Measurements from ENCODE around the gene MYH6. TPM values are rescaled to one million over a fixed set of nuclear protein-coding genes. Genes with fewer than 3 reads are reported as not detected.

Gene MYH6
- total RNA-seq, 1 experiment from 2014 or later = not detected

- H3K9ac ChIP-seq (ENCODE audit: low read length) = no peak overlapping the region
- H3K36me3 ChIP-seq (ENCODE audit: insufficient read depth, low read length) = no peaks in the 10 kb centered on the region
- no peaks in the 10 kb centered on the region for H3K9me3 ChIP-seq (ENCODE audit: low read length)
- no peaks in the 10 kb centered on the region for H3K79me2 ChIP-seq (ENCODE audit: low read length)
- no peak overlapping the region for H3K4me2 ChIP-seq (ENCODE audit: low read depth, low read length, poor library complexity, severe bottlenecking)
- H3K27ac ChIP-seq (ENCODE audit: low read length) = no peak overlapping the region
- H2AFZ ChIP-seq (ENCODE audit: low read length) = no peak overlapping the region
- H3K27me3 ChIP-seq (ENCODE audit: low read length) = no peaks in the 10 kb centered on the region
- no peaks in the 10 kb centered on the region for H3K4me1 ChIP-seq (ENCODE audit: low read length)
- no peaks in the 10 kb centered on the region for H3K9me2 ChIP-seq (replicated peaks; ENCODE audit: insufficient read depth, low read length)
- no peak overlapping the region for H3K4me3 ChIP-seq (ENCODE audit: low read length)
- H4K20me1 ChIP-seq (ENCODE audit: insufficient read depth, low read depth, low read length) = no peaks in the 10 kb centered on the region; the same call in 1 of the 2 replicates
- no peak for DNase-seq
Measured at GRCh38 chr14:23377198-23377550, 30.9 kb downstream of the MYH6 start.

GRCh38 chr14:23376482-23377197 is 31.4 kb downstream of the MYH6 start, which contains the start of gene CMTM5:
TSS of gene CMTM5 (plus strand) at chr14:23377046. CDS start at chr14:23377252, 206 bp downstream.
- no peaks in the 10 kb centered on the region for H3K9me3 ChIP-seq (ENCODE audit: low read length)
- H3K4me3 ChIP-seq (ENCODE audit: low read length) = no peak within 1 kb of the TSS
- H4K20me1 ChIP-seq (ENCODE audit: insufficient read depth, low read depth, low read length) = no peaks in the 10 kb centered on the region; the same call in 1 of the 2 replicates
- no peak within 1 kb of the TSS for H3K27ac ChIP-seq (ENCODE audit: low read length)
- no peak within 1 kb of the TSS for H3K9ac ChIP-seq (ENCODE audit: low read length)
- no peaks in the 10 kb centered on the region for H3K79me2 ChIP-seq (ENCODE audit: low read length)
- H3K4me1 ChIP-seq (ENCODE audit: low read length) = no peaks in the 10 kb centered on the region
- no peak within 1 kb of the TSS for H2AFZ ChIP-seq (ENCODE audit: low read length)
- DNase-seq = no peak
- no peaks in the 10 kb centered on the region for H3K36me3 ChIP-seq (ENCODE audit: insufficient read depth, low read length)
- no peaks in the 10 kb centered on the region for H3K27me3 ChIP-seq (ENCODE audit: low read length)
- no peak within 1 kb of the TSS for H3K4me2 ChIP-seq (ENCODE audit: low read depth, low read length, poor library complexity, severe bottlenecking)
- no peaks in the 10 kb centered on the region for H3K9me2 ChIP-seq (replicated peaks; ENCODE audit: insufficient read depth, low read length)

GRCh38 chr14:23375527-23376251 is 32.4 kb downstream of the MYH6 start:
- no peaks in the 10 kb centered on the region for H3K36me3 ChIP-seq (ENCODE audit: insufficient read depth, low read length)
- H3K9ac ChIP-seq (ENCODE audit: low read length) = no peak overlapping the region
- H3K9me3 ChIP-seq (ENCODE audit: low read length) = no peaks in the 10 kb centered on the region
- no peaks in the 10 kb centered on the region for H3K4me1 ChIP-seq (ENCODE audit: low read length)
- no peak overlapping the region for H2AFZ ChIP-seq (ENCODE audit: low read length)
- no peaks in the 10 kb centered on the region for H3K9me2 ChIP-seq (replicated peaks; ENCODE audit: insufficient read depth, low read length)
- no peaks in the 10 kb centered on the region; the same call in 1 of the 2 replicates for H4K20me1 ChIP-seq (ENCODE audit: insufficient read depth, low read depth, low read length)
- no peak for DNase-seq
- no peak overlapping the region for H3K4me3 ChIP-seq (ENCODE audit: low read length)
- no peak overlapping the region for H3K27ac ChIP-seq (ENCODE audit: low read length)
- H3K79me2 ChIP-seq (ENCODE audit: low read length) = no peaks in the 10 kb centered on the region
- no peak overlapping the region for H3K4me2 ChIP-seq (ENCODE audit: low read depth, low read length, poor library complexity, severe bottlenecking)
- H3K27me3 ChIP-seq (ENCODE audit: low read length) = no peaks in the 10 kb centered on the region

DNA sequence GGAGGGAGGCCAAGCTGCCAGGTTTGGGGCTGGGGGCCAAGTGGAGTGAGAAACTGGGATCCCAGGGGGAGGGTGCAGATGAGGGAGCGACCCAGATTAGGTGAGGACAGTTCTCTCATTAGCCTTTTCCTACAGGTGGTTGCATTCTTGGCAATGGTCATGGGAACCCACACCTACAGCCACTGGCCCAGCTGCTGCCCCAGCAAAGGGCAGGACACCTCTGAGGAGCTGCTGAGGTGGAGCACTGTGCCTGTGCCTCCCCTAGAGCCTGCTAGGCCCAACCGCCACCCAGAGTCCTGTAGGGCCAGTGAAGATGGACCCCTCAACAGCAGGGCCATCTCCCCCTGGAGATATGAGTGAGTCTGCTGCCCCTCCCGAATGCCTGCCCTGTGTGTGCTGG is 35.0 kb downstream of the MYH6 start:
- no peaks in the 10 kb centered on the region for H3K36me3 ChIP-seq (ENCODE audit: insufficient read depth, low read length)
- H3K79me2 ChIP-seq (ENCODE audit: low read length) = no peaks in the 10 kb centered on the region
- H4K20me1 ChIP-seq (ENCODE audit: insufficient read depth, low read depth, low read length) = no peaks in the 10 kb centered on the region; the same call in 1 of the 2 replicates
- no peak overlapping the region for H3K4me2 ChIP-seq (ENCODE audit: low read depth, low read length, poor library complexity, severe bottlenecking)
- H2AFZ ChIP-seq (ENCODE audit: low read length) = no peak overlapping the region
- no peak for DNase-seq
- H3K9me2 ChIP-seq (replicated peaks; ENCODE audit: insufficient read depth, low read length) = no peaks in the 10 kb centered on the region
- H3K4me3 ChIP-seq (ENCODE audit: low read length) = no peak overlapping the region
- no peaks in the 10 kb centered on the region for H3K27me3 ChIP-seq (ENCODE audit: low read length)
- no peaks in the 10 kb centered on the region for H3K9me3 ChIP-seq (ENCODE audit: low read length)
- H3K9ac ChIP-seq (ENCODE audit: low read length) = no peak overlapping the region
- no peak overlapping the region for H3K27ac ChIP-seq (ENCODE audit: low read length)
- no peaks in the 10 kb centered on the region for H3K4me1 ChIP-seq (ENCODE audit: low read length)

- Histone ChIP-seq H3K27me3 (ENCODE audit: low read length) (no peaks in the 10 kb centered on the region), H3K27ac (ENCODE audit: low read length) (no peak within 1 kb of the TSS), H3K4me1 (ENCODE audit: low read length) (no peaks in the 10 kb centered on the region), H3K79me2 (ENCODE audit: low read length) (no peaks in the 10 kb centered on the region), H3K9ac (ENCODE audit: low read length) (no peak within 1 kb of the TSS), H3K9me3 (ENCODE audit: low read length) (no peaks in the 10 kb centered on the region), H3K4me3 (ENCODE audit: low read length) (no peak within 1 kb of the TSS), H3K36me3 (ENCODE audit: insufficient read depth, low read length) (no peaks in the 10 kb centered on the region), H2AFZ (ENCODE audit: low read length) (no peak within 1 kb of the TSS), H3K4me2 (ENCODE audit: low read depth, low read length, poor library complexity, severe bottlenecking) (no peak within 1 kb of the TSS), H3K9me2 (replicated peaks; ENCODE audit: insufficient read depth, low read length) (no peaks in the 10 kb centered on the region), H4K20me1 (ENCODE audit: insufficient read depth, low read depth, low read length) (no peaks in the 10 kb centered on the region; the same call in 1 of the 2 replicates)
- no peak for DNase-seq
Measured at GRCh38 chr14:23372509-23372908, 35.6 kb downstream of the MYH6 start, which contains the start of gene IL25. TSS of gene IL25 (plus strand) at chr14:23372809.

- no peaks in the 10 kb centered on the region for H3K79me2 ChIP-seq (ENCODE audit: low read length)
- DNase-seq = no peak
- H3K4me3 ChIP-seq (ENCODE audit: low read length) = no peak overlapping the region
- H3K27ac ChIP-seq (ENCODE audit: low read length) = no peak overlapping the region
- no peak overlapping the region for H2AFZ ChIP-seq (ENCODE audit: low read length)
- H3K27me3 ChIP-seq (ENCODE audit: low read length) = no peaks in the 10 kb centered on the region
- no peaks in the 10 kb centered on the region for H3K9me3 ChIP-seq (ENCODE audit: low read length)
- no peaks in the 10 kb centered on the region; the same call in 1 of the 2 replicates for H4K20me1 ChIP-seq (ENCODE audit: insufficient read depth, low read depth, low read length)
- H3K4me1 ChIP-seq (ENCODE audit: low read length) = no peaks in the 10 kb centered on the region
- H3K36me3 ChIP-seq (ENCODE audit: insufficient read depth, low read length) = no peaks in the 10 kb centered on the region
- no peak overlapping the region for H3K9ac ChIP-seq (ENCODE audit: low read length)
- H3K9me2 ChIP-seq (replicated peaks; ENCODE audit: insufficient read depth, low read length) = no peaks in the 10 kb centered on the region
- H3K4me2 ChIP-seq (ENCODE audit: low read depth, low read length, poor library complexity, severe bottlenecking) = no peak overlapping the region
Measured at GRCh38 chr14:23371865-23372264, 36.2 kb downstream of the MYH6 start.

GRCh38 chr14:23370221-23370620 is 37.9 kb downstream of the MYH6 start:
- no peaks in the 10 kb centered on the region for H3K9me2 ChIP-seq (replicated peaks; ENCODE audit: insufficient read depth, low read length)
- no peaks in the 10 kb centered on the region for H3K36me3 ChIP-seq (ENCODE audit: insufficient read depth, low read length)
- H3K9me3 ChIP-seq (ENCODE audit: low read length) = no peaks in the 10 kb centered on the region
- no peaks in the 10 kb centered on the region for H3K4me1 ChIP-seq (ENCODE audit: low read length)
- no peaks in the 10 kb centered on the region for H3K27me3 ChIP-seq (ENCODE audit: low read length)
- H3K4me2 ChIP-seq (ENCODE audit: low read depth, low read length, poor library complexity, severe bottlenecking) = no peak overlapping the region
- no peaks in the 10 kb centered on the region; the same call in 1 of the 2 replicates for H4K20me1 ChIP-seq (ENCODE audit: insufficient read depth, low read depth, low read length)
- no peak overlapping the region for H2AFZ ChIP-seq (ENCODE audit: low read length)
- no peak overlapping the region for H3K4me3 ChIP-seq (ENCODE audit: low read length)
- H3K79me2 ChIP-seq (ENCODE audit: low read length) = no peaks in the 10 kb centered on the region
- no peak for DNase-seq
- H3K9ac ChIP-seq (ENCODE audit: low read length) = no peak overlapping the region
- H3K27ac ChIP-seq (ENCODE audit: low read length) = no peak overlapping the region

DNA sequence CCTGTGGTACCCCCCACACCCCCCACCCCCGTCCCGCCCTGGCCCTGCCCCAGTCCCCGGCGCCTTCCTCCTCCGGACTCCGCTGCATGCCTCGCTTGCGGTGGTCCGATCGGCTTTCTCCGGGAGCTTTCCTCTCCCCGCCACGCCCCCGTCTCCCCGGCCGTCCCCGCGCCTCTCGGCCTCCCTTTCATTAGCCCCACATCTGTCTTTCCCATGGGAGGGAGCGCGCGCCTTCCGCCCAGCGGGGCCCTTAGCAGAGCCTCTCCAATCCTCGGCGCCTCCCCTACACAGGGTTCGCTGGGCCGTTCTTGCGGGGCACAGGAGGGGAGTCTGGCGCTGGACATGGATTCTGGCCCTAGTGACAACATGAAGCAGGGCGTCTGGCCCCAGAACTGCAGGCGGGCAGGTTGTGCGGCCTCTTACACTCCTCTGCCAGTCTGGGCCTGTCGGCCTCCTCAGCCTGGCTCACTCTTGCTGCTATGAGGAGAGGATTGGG is 41.6 kb downstream of the MYH6 start:
- Histone ChIP-seq H3K27ac (ENCODE audit: low read length) (no peak overlapping the region), H3K27me3 (ENCODE audit: low read length) (no peaks in the 10 kb centered on the region), H3K9me3 (ENCODE audit: low read length) (no peaks in the 10 kb centered on the region), H3K9me2 (replicated peaks; ENCODE audit: insufficient read depth, low read length) (no peaks in the 10 kb centered on the region), H3K79me2 (ENCODE audit: low read length) (no peaks in the 10 kb centered on the region), H3K4me3 (ENCODE audit: low read length) (no peak overlapping the region), H4K20me1 (ENCODE audit: insufficient read depth, low read depth, low read length) (no peaks in the 10 kb centered on the region), H2AFZ (ENCODE audit: low read length) (no peak overlapping the region), H3K36me3 (ENCODE audit: insufficient read depth, low read length) (no peaks in the 10 kb centered on the region), H3K4me1 (ENCODE audit: low read length) (no peaks in the 10 kb centered on the region), H3K4me2 (ENCODE audit: low read depth, low read length, poor library complexity, severe bottlenecking) (no peak overlapping the region), H3K9ac (ENCODE audit: low read length) (no peak overlapping the region)
- no peak for DNase-seq

Measured in Karpas-422 (cell line).